NAMALWA (cell line): ENCODE results near the gene AUP1.
A peak's percentile ranks its signal among the peaks of the same experiment; 100 is the strongest.

Experiments
- DNase-seq: peaks from one replicate; pipeline ENCODE4 v3.0.0-alpha.2; 2015; ENCODE audit warnings: low spot score

AUP1 gene

DNA sequence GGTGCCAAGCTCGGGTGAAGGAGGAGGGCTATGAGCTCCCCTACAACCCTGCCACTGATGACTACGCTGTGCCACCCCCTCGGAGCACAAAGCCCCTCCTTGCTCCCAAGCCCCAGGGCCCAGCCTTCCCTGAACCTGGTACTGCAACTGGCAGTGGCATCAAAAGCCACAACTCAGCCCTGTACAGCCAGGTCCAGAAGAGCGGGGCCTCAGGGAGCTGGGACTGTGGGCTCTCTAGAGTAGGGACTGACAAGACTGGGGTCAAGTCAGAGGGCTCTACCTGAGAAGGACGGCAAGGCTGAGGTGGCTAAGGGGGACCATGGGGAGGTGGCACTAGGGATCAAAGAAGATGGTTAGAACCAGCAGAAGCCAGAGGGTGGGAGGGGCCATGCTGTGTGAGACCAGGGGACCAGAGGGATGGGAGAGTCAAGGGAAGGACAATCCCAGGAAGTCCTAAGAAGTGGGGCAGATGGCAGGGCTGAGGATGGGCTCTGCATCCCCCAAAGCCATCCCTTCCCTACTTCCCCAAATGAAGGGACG, 27.4 kb upstream of the AUP1 start:
- no peak for DNase-seq

DNA sequence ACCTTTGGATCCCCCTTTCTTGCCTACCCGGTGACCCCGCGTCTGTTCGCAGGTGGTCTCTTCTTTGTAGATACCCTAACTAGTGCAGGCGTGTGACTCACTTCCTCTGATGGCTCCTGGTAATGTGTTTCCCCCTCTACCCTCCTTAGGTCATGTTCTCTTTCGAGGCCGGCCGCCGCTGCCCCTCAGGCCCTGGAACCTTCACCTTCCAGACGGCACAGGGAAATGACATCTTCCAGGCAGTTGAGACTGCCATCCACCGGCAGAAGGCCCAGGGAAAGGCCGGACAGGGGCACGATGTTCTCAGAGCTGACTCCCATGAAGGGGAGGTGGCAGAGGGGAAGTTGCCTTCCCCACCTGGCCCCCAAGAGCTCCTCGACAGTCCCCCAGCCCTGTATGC, 26.7 kb upstream of the AUP1 start:
- DNase-seq, result no peak

DNA sequence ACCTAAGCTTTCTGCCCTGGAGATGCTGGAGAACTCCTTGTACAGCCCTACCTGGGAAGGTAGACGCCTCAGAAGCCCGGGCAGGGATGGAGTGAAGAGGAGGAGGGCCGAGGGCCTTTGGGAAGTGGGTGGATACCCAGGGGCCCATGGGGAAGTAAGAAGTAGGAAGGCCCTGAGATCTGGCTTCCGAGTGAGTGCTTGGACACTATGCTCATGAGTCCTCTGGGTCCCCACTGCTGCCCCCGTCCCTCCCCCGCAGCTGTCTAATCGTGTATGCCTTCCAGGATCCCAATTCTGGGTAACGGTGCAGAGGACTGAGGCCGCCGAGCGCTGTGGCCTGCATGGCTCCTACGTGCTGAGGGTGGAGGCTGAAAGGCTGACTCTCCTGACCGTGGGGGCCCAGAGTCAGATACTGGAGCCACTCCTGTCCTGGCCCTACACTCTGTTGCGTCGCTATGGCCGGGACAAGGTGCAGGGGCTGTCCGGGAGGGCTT, 26.2 kb upstream of the AUP1 start:
- no peak for DNase-seq

DNA sequence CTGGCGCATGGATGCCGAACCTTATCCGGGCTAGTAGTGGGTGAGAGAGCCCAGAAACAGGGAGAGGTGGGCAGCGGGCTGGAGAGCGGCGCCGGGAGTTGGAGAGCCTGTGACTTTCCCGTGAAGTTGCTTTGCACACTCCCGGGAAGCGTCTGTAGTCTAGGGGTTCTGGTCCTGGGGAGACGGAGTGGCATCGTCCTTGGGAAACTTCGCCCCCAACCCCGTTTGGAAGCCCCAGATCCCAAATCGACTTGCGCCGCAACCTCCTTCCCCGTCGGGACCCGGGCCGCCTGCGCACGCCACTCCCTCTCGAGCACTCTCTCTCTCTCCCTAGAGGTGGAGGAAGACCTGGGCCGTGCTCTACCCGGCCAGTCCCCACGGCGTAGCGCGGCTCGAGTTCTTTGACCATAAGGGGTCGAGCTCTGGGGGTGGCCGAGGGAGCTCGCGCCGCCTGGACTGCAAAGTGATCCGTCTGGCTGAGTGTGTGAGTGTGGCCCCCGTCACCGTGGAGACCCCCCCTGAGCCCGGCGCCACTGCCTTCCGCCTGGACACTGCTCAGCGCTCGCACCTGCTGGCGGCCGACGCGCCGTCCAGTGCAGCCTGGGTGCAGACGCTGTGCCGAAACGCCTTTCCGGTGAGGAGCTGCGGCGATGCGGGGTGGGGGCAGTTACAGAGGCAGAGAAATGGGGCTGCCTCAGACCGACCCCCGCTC, 25.5 kb upstream of the AUP1 start:
- peak; percentile 31 for DNase-seq

DNA sequence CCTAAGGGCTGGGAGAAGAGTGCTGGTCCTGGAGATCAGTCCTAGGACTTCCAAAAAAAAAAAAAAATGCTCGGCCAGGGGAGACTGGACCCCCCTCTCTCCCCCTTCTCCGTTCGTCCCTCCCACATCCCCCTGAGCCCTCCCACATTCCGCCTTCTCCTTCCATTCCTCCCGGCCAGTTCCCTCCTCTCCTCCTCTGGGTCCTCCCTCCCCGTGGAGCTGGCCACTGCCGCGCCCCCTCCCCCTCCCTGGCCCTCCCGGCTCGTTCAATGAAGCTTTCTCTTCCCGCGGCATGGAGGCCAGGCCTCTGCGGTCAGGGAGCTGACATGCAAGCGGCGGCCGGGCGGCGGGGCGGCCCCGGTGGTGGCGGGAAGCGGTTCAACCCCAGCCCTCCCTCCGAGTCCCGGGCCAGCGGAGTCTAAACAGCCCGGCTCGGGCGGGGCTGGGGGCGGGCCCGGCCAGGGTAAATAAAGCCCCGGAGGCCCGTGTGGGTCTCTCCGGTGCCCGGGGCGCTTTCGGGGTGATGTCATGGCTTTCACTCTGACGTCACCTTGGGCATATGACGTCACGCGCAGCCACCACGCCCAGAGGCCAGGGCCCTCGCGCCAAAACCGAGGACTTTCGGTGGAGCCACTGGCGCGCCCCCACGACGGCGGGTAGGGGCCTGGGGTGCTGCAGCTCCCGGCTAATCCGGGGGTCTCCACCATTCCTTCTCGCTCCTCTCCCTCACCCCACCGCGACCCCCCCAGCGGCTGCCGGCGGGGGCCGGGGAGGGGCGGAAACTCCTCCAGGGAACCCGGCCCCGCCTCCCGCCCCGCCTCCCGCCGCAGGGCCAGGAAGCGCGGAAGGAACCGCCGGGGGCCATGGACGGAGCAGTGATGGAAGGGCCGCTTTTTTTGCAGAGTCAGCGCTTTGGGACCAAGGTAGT, 24.6 kb upstream of the AUP1 start, which contains the start of the genes DOK1 and LOXL3:
DOK1 (plus strand) TSS at position 829 of the 928 bp plus-strand sequence; CDS start at position 864, 35 bp downstream.
LOXL3 (minus strand) TSS at position 51 of the 928 bp plus-strand sequence. CDS start 1,308 bp downstream, outside the sequence.
- peak; percentile 71 for DNase-seq

DNA sequence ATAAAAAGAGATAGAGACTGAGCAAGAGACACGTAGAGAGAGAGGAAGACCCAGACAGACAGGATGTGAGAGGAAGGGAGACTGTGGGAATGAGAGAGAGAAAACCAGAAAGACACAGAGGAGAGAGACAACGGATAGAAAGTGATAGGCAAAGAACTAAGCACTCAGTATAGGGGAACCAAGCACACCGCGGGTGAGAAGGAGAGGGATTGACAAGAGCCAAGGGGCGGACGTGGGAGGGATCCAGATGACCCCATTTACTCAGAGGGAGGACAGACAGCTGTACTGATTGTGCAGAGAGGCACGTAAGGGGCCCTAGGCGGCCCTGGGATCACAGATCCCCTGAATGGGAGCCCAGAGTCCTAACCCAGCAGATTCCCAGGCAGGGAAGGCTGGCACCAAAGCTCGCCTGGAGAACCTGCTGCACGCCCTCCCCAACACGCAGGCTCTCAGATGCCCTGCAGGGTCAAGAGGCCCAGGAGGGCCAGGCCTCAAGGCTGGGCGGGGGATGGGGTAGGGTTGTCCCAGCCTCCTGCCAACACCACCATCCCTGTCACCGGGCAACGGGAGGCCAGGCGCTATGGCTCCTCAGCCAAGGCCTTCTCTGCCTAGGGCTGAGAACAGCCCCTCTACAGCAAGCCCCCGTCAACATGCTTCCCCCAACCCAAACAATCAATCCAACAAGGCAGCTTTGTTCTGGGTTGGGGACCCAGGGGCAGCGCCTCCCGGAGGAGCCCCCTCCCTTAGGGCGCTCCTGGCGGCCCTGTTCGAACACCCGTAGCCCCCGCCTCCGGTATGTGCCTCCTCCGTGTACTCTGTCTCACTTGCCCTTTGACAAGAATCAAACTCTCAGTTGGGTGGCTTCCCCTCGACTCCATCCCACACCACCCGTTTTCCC, 23.7 kb upstream of the AUP1 start:
- no peak for DNase-seq

DNA sequence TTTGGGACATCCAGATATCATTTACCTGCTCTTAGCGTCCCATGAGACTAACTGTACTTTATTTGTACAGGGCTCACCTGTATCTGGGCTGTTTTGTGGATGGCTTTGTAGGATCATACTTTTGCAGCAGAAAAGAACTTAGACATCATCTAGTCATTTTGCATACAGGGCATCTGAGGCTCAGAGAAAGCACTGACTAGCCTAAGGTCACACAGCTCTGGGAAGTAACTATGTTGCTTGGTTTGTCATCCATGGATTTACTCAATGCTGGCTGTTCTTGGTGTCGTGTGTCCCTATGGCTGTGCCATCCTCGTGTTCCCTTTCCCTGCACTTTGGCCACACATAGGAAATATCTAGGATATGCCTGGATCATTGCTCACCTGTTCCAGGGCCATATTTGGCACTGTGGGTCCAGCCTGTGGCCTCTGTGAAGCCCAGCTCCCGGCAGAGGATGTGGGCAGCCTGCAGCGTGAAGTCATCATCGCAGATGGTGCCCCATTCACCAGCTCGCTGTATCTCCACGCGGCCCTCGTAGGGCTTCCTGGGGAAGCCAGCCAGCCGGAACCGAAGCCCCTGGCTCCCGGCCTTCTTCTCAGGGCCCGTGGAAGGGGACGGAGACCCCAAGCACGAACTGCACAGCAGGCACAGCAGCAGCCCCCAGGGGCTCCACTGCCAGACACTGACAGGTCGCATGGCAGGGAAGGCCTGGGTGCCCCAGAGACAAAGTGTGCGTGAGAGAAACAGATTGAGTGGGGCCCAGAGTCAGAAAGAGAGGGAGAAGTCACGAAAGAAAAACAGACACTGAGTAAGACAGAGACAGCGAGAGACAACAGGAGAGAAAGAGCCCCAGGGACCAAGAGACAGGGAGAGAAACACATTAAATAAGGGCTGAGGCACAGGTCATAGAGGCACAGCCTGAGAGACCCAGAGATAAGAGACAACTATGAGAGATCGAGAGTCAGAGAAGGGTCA, 22.7 kb upstream of the AUP1 start:
- DNase-seq, result no peak

DNA sequence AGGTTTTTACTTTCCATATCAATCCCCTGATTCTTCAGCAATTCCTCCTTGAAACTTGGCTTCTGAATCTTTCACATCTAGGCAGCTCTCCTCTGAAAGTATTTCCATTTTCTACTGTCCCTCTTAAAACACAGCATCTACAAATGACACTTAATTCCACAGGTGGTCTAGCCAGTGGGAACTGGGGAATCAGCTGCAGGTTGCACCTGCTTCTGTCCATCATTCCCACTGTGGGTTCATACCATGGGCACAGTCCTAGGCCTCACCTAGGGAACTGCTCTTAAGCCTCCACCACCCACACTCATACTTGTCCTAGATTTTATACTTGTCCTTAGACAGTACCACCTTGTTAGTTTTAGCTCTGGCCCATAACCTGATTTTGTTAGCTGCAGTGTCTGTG, 22.0 kb upstream of the AUP1 start:
- no peak for DNase-seq

DNA sequence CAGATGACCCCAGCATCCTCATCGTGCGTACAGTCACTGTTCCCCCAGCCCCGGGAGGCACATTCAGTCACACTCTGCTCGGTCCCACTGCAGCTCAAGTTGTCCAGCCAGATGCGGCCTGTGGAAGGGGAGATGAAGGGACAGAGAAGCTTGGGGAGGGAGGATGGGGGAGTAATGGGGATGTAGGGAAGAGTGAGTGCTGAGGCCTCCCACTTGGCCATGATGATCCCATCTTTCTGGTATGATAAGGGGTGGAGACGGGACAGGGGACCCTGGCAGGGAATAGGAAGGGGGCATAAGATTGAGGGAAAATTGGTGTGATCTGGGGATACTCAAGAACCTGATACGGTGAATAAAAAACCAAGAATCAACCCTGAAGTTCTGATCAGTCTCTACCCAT, 20.7 kb upstream of the AUP1 start:
- no peak for DNase-seq

DNA sequence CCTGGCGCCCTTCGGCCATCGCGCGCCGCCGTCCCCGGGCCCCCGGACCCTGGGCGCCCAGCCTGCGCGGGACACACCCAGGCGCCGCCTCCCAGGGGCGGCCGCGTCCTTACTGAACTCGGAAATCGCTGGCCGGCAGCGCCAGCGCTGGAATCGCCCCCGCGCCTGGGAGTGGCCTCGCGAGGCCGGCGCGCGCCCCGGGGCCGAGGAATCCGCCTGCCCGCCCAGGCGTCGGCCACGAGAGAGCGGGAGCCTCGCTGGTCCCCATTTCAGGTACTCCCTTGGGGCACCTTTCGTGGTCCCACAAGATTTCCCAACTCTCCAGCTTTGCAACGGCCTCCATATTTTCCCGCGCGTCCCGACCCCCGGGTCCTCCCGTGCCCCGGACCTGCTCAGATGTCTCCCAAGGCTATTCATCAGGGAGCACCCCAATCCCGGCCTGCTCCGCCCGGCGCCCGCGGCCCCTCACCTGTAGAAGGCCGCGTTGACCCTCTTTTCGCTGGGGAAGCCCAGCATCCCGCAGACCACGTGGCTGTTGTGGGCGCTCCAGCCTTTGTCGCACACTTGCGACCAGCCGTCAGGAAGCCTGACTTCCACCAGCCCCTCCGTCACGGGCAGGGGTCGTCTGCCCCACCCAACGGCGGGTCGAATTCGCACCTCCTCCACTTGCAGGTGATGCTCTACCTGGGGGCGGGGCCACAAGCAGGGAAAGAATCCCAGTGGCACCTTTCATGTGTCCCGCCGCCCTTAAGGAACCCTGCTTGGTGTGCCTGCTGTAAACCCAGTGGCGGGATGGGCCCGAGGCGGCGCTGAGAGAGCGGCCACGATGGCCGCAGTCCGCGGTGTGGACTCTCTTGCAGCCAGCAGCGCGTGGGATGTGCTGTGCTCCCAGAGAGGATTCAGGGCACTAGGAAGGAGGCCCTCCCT, 19.7 kb upstream of the AUP1 start:
- no peak for DNase-seq

DNA sequence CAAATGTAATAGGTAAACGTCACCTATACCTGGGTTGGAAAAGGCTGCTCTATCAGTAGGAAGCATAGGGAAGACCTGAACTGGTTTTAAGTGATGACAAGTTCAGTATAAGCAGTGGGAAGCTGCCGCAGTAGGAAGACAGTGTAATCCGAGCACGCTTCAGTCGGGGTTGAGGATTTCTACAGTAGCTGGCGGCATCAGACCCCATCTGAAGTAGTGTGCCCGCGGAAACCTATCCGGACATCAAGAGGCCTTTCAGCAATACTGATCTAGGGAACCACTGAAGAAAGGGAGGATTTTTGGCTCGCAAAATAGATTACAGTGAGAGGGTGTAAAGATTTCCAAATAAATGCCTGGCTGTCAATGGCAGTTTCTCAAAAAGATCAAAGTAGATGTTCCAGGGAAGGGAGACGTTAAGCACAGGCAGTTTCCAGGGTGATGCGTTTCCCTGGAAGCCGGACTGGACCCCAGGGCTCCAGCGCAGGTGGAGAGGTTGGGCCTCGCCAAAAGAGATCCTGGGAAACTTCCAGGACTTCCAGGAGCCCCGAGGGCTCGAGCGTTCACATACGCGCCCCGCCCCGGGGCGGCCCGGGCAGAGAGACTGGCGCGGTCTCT, 18.9 kb upstream of the AUP1 start:
- no peak for DNase-seq

DNA sequence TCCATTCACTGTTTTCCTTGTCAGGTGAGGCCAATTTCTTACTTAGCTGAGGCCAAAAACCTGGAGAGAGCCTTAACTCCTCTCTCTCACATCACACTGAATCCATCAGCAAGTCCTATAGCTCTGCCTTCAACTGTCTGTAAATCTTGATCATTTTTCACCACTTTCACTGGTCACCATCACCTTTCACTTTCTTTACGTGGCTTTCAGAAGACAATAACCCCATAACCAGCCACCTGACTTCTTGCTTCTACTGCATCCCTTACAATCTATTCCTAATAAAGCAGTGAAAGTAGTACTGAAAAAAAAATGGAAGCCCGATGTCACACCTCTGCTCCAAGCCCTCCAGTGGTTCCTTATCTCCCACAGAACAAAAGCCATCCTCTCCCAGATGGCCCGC, 16.5 kb upstream of the AUP1 start:
- DNase-seq, result no peak

DNA sequence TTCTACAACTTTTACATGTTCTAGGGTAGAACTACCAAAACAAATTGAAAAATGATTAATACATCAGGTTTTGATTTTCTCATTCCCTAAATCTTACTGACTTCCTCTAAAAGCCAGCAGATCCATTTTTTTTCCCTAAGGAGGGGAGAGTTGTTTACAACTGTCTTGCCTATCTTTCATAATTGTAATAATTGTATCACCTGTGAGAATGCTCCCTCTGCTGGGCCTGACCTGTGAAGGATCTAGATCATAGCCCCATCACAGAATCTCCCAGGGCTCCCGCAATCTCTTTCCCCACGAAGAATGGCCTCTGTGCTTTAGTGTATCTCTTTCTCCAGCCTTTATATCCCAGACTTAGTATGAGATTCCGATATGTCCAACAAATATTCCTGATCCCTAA, 15.1 kb upstream of the AUP1 start:
- DNase-seq, result no peak

DNA sequence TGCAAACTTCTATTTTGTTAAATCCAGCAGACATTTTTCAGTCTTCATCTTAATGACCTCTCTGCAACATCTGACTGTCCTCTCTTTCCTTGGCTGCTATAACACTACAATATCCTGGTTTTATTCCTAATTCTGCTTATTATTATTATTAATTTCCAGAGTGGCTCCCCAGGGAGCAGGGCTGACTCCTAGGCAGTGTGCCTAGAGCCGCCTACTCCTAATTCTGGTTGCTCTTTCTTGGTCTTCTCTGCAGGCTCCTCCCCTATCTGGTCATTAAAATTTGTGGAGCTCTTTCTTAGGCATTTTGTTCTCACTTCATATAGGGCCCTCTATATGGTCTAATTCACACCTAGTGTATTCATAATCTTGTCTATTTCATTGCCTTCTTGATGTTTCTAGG, 13.5 kb upstream of the AUP1 start:
- DNase-seq, result no peak

DNA sequence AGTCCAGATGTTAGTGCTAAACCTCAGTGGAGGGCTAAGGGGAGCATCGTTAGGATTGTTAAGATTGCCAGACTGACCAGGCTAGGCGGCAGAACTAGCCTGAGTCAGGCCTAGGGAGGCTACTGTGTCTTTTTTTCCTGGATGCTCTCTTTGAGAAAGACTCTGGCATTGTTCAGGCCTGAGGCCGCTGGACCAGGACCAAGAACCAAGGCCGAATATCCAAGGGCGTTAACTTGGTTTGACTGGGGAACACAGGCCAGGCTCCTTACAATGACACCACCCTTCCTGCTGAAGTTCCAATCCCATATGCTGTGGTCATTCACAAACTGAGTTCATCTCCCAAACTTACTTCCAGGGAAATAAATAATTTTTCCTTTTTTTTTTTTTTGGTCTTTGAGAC, 10.8 kb upstream of the AUP1 start:
- no peak for DNase-seq

DNA sequence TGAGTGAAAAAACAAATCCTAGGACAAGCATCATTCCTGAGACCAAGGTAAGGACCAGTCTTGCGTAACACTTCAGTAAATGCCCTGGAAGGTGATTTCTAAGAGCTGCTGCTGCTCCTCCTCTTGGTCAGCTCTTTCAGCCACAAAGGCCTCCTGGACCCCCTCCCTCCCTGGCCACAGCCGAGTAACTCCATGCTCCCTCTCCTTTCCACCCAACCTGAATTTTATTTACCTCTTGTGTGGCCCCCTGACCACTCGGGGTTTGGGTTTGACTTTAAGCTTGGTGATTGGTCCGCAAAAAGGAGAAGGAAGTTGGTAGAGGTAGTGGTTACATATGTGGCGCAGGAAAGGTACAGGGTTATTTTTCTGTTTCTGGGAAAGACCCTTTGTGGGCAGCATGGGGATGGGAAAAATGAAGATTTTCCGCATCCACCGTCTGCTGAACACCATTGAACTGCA, 9.4 kb upstream of the AUP1 start:
- no peak for DNase-seq

DNA sequence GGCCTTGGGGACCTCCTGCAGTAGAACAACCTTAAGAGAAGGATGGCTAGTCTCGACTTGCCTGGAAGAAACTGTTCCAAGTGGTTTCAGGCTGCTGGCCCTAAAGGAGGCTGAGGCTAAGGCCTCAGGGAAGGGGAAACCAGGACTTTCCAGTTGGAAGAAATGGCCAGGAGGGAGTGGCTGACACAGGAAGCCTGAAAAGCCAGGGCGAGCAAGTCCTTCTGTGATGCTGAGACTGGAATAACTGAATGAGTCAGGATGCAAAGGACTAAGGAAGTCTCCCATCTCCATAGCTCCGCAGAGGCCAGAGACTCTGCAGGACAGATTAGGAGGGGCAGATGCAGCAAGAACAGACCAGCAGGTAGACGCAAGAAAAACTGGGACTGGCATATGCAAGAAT, 7.6 kb upstream of the AUP1 start:
- no peak for DNase-seq

DNA sequence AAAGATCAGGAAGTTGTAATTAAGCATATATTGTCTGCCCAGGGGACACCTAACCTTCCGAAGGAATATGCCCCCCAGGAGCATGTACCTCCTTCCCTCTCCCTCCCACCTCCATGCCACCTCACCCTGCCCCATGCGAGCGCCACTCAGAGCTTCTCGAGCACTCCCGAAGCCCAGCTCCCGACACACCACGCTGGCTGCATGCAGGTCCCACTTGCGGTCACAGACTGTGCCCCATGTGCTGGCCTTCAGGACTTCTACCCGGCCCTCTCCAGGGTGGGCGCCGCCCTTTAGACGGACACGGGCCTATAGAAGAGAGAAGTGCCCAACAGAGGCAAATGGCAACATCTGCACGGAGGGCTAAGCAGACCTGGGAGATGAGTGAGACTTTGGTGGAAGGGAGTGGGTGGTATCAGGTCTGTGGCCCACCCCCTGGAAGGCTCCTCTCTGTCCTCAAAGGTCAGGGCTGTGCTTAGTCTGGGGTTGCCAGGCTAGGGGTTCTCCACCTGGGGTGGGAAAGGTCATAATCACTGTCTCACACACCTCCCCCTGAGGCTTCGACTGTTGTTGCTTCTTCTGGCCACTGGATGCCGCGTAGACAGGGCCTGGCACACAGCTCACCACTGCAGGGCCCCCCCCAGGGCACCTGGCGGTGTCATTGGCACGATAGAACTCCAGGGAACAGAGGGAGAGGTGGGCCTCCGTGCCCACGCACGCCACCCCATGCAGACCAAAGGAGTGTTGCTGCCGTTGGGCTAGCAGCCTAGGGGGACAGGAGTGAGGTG, 6.9 kb upstream of the AUP1 start:
- DNase-seq, result no peak
